ENCODE data around the gene SHROOM1.

The SHROOM1 gene

DNA sequence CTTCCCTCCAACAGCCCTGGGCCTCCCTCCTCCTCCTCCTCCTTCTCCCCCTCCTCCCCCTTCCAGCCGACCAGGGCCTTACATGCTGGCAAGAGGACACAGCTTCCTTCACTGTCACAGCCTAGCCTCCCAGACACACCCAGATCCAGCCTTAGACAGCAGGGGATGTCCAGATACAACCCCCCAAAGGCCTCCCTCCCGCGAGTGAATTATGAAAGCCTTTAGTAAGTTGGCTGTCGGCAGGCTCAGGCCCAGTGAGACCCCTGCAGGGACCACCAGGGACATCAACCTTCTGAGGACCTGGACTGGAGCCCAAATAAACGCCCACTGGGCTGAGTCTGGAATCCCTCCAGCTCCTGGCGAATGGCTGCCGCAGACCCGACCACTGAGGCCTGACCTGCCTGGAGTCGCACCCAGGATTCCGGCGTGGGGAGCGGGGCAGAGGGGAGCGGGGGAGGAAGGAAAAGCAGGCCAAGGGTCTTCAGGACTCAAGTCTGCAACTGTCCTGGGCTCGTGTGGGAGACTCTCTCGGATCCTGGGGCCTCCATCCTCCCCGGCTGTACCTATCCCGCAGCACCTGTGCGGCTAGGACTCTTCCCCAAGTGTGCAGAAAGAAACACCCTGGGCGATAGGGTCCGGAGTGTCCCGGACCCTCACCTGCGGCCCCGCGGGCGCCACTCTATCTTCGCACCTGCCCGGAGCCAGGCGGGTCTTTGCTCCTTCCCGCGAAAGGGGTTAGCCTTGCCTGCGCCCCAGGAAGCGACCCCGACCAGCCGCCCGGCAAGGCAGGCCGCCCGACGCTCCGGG, 54.1 kb downstream of the SHROOM1 start:
- DNase-seq, result peak; percentile 12

DNA sequence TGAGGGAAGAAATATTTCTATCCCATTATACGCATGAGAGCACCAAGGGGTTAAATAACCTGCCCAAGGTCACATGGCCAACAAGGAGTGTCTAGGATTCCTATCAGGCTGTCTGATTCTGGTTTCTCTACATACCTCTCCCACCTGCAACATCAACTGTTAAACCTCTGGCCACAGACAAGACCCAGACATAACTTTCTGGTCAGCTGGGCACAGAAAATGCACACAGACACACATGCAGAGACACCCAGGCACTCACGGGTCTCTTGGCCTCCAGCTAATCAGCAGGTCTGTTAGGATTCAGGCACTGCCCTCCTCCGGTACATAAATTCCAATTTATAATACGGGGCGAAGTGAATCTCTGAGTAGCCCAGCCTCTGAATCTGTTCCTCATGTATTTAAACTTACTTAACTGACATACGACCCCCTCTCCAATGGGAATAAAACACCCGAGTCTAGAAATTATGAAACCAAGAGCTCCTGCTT, 54.9 kb downstream of the SHROOM1 start:
- no peak for DNase-seq

DNA sequence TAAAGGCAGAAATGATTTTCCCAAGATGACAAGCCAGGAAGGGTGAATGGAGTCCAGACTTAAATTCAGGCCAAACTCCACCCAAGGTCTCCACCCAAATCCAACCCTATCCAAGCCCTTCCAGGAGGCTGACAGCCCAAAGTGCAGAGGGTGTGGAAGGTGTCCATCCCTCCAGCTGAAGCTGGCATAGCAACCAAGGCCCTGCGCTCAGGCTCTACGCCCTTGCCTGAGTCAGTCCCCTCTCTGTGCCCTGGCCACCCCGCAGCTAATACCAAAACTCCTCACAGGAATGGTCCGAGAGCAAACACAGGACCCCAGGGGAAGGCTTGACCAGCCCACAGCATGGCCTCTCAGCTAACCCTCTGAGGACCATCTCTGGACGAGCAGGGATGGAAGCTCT, 55.6 kb downstream of the SHROOM1 start:
- peak; percentile 12 for DNase-seq

DNA sequence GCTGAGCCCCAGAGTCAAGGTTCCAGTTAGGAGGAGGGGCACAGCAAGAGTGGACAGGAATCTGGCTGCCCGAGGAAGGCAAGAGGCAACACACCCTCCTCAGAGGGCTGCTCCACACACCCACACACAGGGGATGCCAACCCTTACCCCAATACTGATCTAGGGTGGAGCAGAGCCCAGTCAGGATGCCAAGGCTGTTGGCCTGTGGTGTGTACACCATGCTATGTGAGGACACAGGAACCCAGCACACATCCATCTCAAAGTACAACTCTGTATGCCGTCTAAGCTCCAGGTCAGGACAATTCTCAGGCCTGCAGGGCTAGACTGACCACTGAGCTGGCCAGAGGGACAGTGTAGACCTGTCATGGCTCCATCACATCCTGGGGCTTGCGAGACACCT, 56.0 kb downstream of the SHROOM1 start:
- DNase-seq, result no peak

DNA sequence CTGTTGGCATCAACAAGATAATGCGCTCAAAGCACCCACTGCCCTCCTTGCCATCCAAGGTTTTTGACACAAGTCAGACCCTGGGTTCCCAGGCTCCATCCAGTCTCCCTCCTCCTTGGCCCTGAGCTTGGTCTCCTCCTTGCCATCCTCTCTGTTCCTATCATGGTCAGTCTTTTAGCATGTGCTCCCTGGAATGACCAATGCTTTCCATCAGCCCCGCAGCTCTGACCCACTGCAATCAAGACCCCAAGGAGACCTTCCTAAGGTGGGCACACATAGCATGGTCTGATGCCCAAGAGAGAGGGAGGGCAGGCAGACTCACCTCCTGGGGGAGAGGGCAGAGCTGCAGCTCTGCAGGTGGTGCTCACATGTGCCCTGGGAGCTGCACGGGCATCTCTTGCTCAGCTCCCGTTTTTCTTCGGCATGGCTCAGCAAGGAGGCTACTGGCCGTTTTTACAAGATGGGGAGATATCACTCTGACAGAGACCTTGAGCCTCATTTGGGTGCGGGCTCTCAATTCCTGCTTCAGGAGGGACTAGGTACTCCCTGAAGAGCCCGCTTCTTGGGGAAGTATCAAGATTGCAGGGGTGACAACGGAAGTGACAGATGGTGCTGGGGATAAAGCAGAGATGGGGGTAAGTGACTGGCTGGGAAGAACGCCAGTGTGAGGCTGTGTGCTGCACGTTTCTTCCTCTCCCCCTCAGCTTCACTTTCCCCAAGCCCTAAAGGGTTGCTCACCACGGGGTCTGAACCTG, 56.7 kb downstream of the SHROOM1 start:
- DNase-seq, result no peak

DNA sequence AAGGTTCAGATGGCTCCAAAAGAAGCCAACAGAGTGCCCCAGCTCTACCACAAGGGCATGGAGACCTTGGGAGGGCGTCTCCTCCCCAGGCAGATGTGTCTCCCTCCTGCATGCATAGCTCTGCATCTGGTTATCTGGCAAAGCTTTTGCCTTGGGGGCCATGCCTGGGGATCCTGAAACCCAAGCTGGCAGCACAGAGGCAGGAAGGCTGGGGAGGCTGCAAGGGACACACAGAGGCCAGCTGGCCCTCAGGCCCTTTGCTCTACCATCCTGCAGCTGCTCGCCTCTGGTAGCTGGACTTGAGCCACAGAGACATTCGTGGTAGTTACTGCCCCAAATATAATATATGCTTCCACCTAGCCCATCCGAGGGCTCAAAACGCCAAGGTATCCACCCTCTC, 57.3 kb downstream of the SHROOM1 start:
- DNase-seq, result no peak

DNA sequence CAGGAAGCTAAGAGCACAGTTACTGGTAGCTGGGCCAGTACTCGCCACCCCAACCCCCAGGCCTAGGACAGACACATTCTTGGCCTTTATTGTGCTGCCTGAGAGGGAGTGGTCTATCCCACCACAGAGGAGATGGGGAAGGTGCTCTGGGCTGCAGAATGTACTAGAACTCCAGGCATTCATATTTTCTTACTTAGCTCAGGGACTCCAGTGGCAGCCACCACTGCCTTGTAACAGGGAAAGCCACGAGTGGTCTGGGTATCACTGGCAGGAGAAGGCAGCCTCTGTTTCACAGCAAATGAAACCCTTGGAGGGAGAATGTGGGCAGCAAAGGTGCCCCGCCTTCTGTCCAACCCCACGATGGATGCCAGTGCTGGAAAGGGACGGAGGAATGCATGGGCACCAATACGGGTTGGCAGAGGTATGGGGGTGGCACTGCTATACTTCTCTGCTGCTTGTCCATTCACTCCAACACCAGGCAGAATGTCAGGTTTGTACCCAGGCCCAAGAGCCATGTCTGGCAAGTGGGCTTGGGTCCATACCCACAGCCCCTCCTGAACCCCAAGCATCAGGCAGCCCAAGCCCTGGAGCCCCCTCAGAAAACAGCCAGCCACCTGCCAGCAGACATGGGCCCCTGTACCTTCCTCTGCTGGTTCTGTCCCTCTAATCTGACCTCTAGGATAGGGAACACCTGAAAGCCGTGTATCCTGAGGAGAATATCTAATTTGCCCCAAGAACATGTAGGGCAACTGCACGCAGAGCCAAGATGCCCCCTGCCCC, 58.0 kb downstream of the SHROOM1 start:
- no peak for DNase-seq

Data from CD4-positive, alpha-beta T cell treated with Interleukin-15 for 1 hour (primary cell).